Measurements from ENCODE around the gene ATPAF2.

Gene ATPAF2

GRCh38 chr17:18014006-18014405 is 25.0 kb downstream of the ATPAF2 start:
- H3K27me3 ChIP-seq (replicated peaks in 2 of 5; ENCODE audit: control insufficient read depth in 4 of 5, insufficient read depth in 5 of 5, low read length in 4 of 5) = no peaks in the 10 kb centered on the region
- H3K27ac ChIP-seq (ENCODE audit: insufficient read depth in 1 of 2, low read depth in 1 of 2, low read length in 2 of 2, poor library complexity in 1 of 2, severe bottlenecking in 2 of 2) = no peak overlapping the region
- no peaks in the 10 kb centered on the region for H3K4me1 ChIP-seq (ENCODE audit: control extremely low read depth in 1 of 4, control insufficient read depth in 4 of 4, insufficient read depth in 4 of 4, low read length in 3 of 4)
- POLR2A ChIA-PET = no interaction called here
- 97% methylated on average over 3 of the region's 6 CpGs for WGBS (ENCODE audit: insufficient coverage)
- no peaks in the 10 kb centered on the region for H3K9me3 ChIP-seq (ENCODE audit: control extremely low read depth in 1 of 5, control insufficient read depth in 4 of 5, insufficient read depth in 2 of 5, low read depth in 1 of 5, low read length in 4 of 5)
- no peak for DNase-seq
- no peak overlapping the region for H3K4me3 ChIP-seq (ENCODE audit: control insufficient read depth in 1 of 7, extremely low read depth in 1 of 7, insufficient read depth in 4 of 7, low read depth in 2 of 7, low read length in 6 of 7)
- CTCF ChIA-PET = interaction anchor here (1.4 kb wide), 1 partner anchor 19 kb away, joined by 3 read pairs; no protein-coding TSS in a partner anchor
- H3K36me3 ChIP-seq (ENCODE audit: control insufficient read depth in 4 of 4, insufficient read depth in 4 of 4, low read length in 3 of 4) = peaks cover 3 to 54% (median 31%) of the 10 kb centered on the region in 4 experiments

- Histone ChIP-seq H3K9me3 (ENCODE audit: control extremely low read depth in 1 of 5, control insufficient read depth in 4 of 5, insufficient read depth in 2 of 5, low read depth in 1 of 5, low read length in 4 of 5) (no peaks in the 10 kb centered on the region), H3K27ac (ENCODE audit: insufficient read depth in 1 of 2, low read depth in 1 of 2, low read length in 2 of 2, poor library complexity in 1 of 2, severe bottlenecking in 2 of 2) (no peak overlapping the region), H3K4me1 (ENCODE audit: control extremely low read depth in 1 of 4, control insufficient read depth in 4 of 4, insufficient read depth in 4 of 4, low read length in 3 of 4) (no peaks in the 10 kb centered on the region), H3K27me3 (replicated peaks in 2 of 5; ENCODE audit: control insufficient read depth in 4 of 5, insufficient read depth in 5 of 5, low read length in 4 of 5) (no peaks in the 10 kb centered on the region), H3K36me3 (ENCODE audit: control insufficient read depth in 4 of 4, insufficient read depth in 4 of 4, low read length in 3 of 4) (peaks cover 3 to 44% (median 31%) of the 10 kb centered on the region in 4 experiments), H3K4me3 (ENCODE audit: control insufficient read depth in 1 of 7, extremely low read depth in 1 of 7, insufficient read depth in 4 of 7, low read depth in 2 of 7, low read length in 6 of 7) (no peak overlapping the region)
- DNase-seq = no peak
- CTCF ChIA-PET = no interaction called here
- POLR2A ChIA-PET = no interaction called here
- 98% methylated on average over 5 of the region's 5 CpGs for WGBS (ENCODE audit: insufficient coverage)
Observed at GRCh38 chr17:18011286-18011685, 27.7 kb downstream of the ATPAF2 start.

- peaks cover 0 to 42% (median 26%) of the 10 kb centered on the region in 4 experiments for H3K36me3 ChIP-seq (ENCODE audit: control insufficient read depth in 4 of 4, insufficient read depth in 4 of 4, low read length in 3 of 4)
- no peak overlapping the region for H3K4me3 ChIP-seq (ENCODE audit: control insufficient read depth in 1 of 7, extremely low read depth in 1 of 7, insufficient read depth in 4 of 7, low read depth in 2 of 7, low read length in 6 of 7)
- H3K4me1 ChIP-seq (ENCODE audit: control extremely low read depth in 1 of 4, control insufficient read depth in 4 of 4, insufficient read depth in 4 of 4, low read length in 3 of 4) = no peaks in the 10 kb centered on the region
- POLR2A ChIA-PET = interaction anchor here (0.7 kb wide), 1 partner anchor 126 kb away, joined by 3 read pairs; no protein-coding TSS in a partner anchor
- no peak for DNase-seq
- H3K9me3 ChIP-seq (ENCODE audit: control extremely low read depth in 1 of 5, control insufficient read depth in 4 of 5, insufficient read depth in 2 of 5, low read depth in 1 of 5, low read length in 4 of 5) = no peaks in the 10 kb centered on the region
- WGBS (ENCODE audit: insufficient coverage) = 91% methylated on average over 8 of the region's 8 CpGs
- no peaks in the 10 kb centered on the region for H3K27me3 ChIP-seq (replicated peaks in 2 of 5; ENCODE audit: control insufficient read depth in 4 of 5, insufficient read depth in 5 of 5, low read length in 4 of 5)
- CTCF ChIA-PET = no interaction called here
- H3K27ac ChIP-seq (ENCODE audit: insufficient read depth in 1 of 2, low read depth in 1 of 2, low read length in 2 of 2, poor library complexity in 1 of 2, severe bottlenecking in 2 of 2) = no peak overlapping the region
Observed at GRCh38 chr17:18009609-18010420, 29.2 kb downstream of the ATPAF2 start.

- DNase-seq = no peak
- Histone ChIP-seq H3K27me3 (replicated peaks in 2 of 5; ENCODE audit: control insufficient read depth in 4 of 5, insufficient read depth in 5 of 5, low read length in 4 of 5) (no peaks in the 10 kb centered on the region), H3K4me1 (ENCODE audit: control extremely low read depth in 1 of 4, control insufficient read depth in 4 of 4, insufficient read depth in 4 of 4, low read length in 3 of 4) (no peaks in the 10 kb centered on the region), H3K9me3 (ENCODE audit: control extremely low read depth in 1 of 5, control insufficient read depth in 4 of 5, insufficient read depth in 2 of 5, low read depth in 1 of 5, low read length in 4 of 5) (no peaks in the 10 kb centered on the region), H3K27ac (ENCODE audit: insufficient read depth in 1 of 2, low read depth in 1 of 2, low read length in 2 of 2, poor library complexity in 1 of 2, severe bottlenecking in 2 of 2) (no peak overlapping the region), H3K36me3 (ENCODE audit: control insufficient read depth in 4 of 4, insufficient read depth in 4 of 4, low read length in 3 of 4) (peaks cover 0 to 37% (median 27%) of the 10 kb centered on the region in 4 experiments), H3K4me3 (ENCODE audit: control insufficient read depth in 1 of 7, extremely low read depth in 1 of 7, insufficient read depth in 4 of 7, low read depth in 2 of 7, low read length in 6 of 7) (no peak overlapping the region)
- WGBS (ENCODE audit: insufficient coverage) = 80% methylated on average over 4 of the region's 5 CpGs
- POLR2A ChIA-PET = no interaction called here
- CTCF ChIA-PET = interaction anchor here (1.3 kb wide), 1 partner anchor 14 kb away, joined by 4 read pairs; no protein-coding TSS in a partner anchor
Observed at GRCh38 chr17:18008496-18009268, 30.3 kb downstream of the ATPAF2 start.

- CTCF ChIA-PET = interaction anchor here (1.0 kb wide), 1 partner anchor 22 kb away, joined by 3 read pairs; no protein-coding TSS in a partner anchor
- no peak for DNase-seq
- 89% methylated on average over 19 of the region's 31 CpGs for WGBS (ENCODE audit: insufficient coverage)
- no peak overlapping the region for H3K4me3 ChIP-seq (ENCODE audit: control insufficient read depth in 1 of 7, extremely low read depth in 1 of 7, insufficient read depth in 4 of 7, low read depth in 2 of 7, low read length in 6 of 7)
- no peaks in the 10 kb centered on the region for H3K4me1 ChIP-seq (ENCODE audit: control extremely low read depth in 1 of 4, control insufficient read depth in 4 of 4, insufficient read depth in 4 of 4, low read length in 3 of 4)
- no peaks in the 10 kb centered on the region for H3K9me3 ChIP-seq (ENCODE audit: control extremely low read depth in 1 of 5, control insufficient read depth in 4 of 5, insufficient read depth in 2 of 5, low read depth in 1 of 5, low read length in 4 of 5)
- POLR2A ChIA-PET = no interaction called here
- H3K27ac ChIP-seq (ENCODE audit: insufficient read depth in 1 of 2, low read depth in 1 of 2, low read length in 2 of 2, poor library complexity in 1 of 2, severe bottlenecking in 2 of 2) = no peak overlapping the region
- H3K36me3 ChIP-seq (ENCODE audit: control insufficient read depth in 4 of 4, insufficient read depth in 4 of 4, low read length in 3 of 4) = peaks cover 0 to 37% (median 25%) of the 10 kb centered on the region in 4 experiments
- no peaks in the 10 kb centered on the region for H3K27me3 ChIP-seq (replicated peaks in 2 of 5; ENCODE audit: control insufficient read depth in 4 of 5, insufficient read depth in 5 of 5, low read length in 4 of 5)
Observed at GRCh38 chr17:18006495-18007239, 32.3 kb downstream of the ATPAF2 start.

- no peak overlapping the region for H3K4me3 ChIP-seq (ENCODE audit: control insufficient read depth in 1 of 7, extremely low read depth in 1 of 7, insufficient read depth in 4 of 7, low read depth in 2 of 7, low read length in 6 of 7)
- peaks cover 0 to 30% (median 21%) of the 10 kb centered on the region in 4 experiments for H3K36me3 ChIP-seq (ENCODE audit: control insufficient read depth in 4 of 4, insufficient read depth in 4 of 4, low read length in 3 of 4)
- no peak for DNase-seq
- POLR2A ChIA-PET = no interaction called here
- H3K9me3 ChIP-seq (ENCODE audit: control extremely low read depth in 1 of 5, control insufficient read depth in 4 of 5, insufficient read depth in 2 of 5, low read depth in 1 of 5, low read length in 4 of 5) = no peaks in the 10 kb centered on the region
- no peak overlapping the region for H3K27ac ChIP-seq (ENCODE audit: insufficient read depth in 1 of 2, low read depth in 1 of 2, low read length in 2 of 2, poor library complexity in 1 of 2, severe bottlenecking in 2 of 2)
- H3K4me1 ChIP-seq (ENCODE audit: control extremely low read depth in 1 of 4, control insufficient read depth in 4 of 4, insufficient read depth in 4 of 4, low read length in 3 of 4) = no peaks in the 10 kb centered on the region
- 88% methylated on average over 3 of the region's 3 CpGs for WGBS (ENCODE audit: insufficient coverage)
- CTCF ChIA-PET = no interaction called here
- H3K27me3 ChIP-seq (replicated peaks in 2 of 5; ENCODE audit: control insufficient read depth in 4 of 5, insufficient read depth in 5 of 5, low read length in 4 of 5) = no peaks in the 10 kb centered on the region
Observed at GRCh38 chr17:18005496-18005895, 33.5 kb downstream of the ATPAF2 start.
